Measurements from ENCODE around the gene CFC1.
"Not testable (repeated sequence)": the region's sequence is repeated elsewhere in the genome, so short reads cannot be mapped to it uniquely, and the experiment has no call there.

Gene CFC1

GRCh38 chr2:130576209-130576784, 23.1 kb downstream of the CFC1 start:
- H3K79me2 ChIP-seq (ENCODE audit: control insufficient read depth, low read length); H3K27ac ChIP-seq (ENCODE audit: low read depth, low read length); H3K4me3 ChIP-seq (ENCODE audit: low read length); H4K20me1 ChIP-seq (ENCODE audit: control insufficient read depth, insufficient read depth, low read depth, low read length); H3K36me3 ChIP-seq (ENCODE audit: control insufficient read depth, low read length); H3K27me3 ChIP-seq (ENCODE audit: control insufficient read depth, low read length); H3F3A ChIP-seq (ENCODE audit: control insufficient read depth, insufficient read depth); H3K4me1 ChIP-seq (ENCODE audit: control insufficient read depth, low read length); H3K9me2 ChIP-seq (replicated peaks; ENCODE audit: control insufficient read depth, low read length); H3K4me2 ChIP-seq (ENCODE audit: low read length); H3K9me3 ChIP-seq (ENCODE audit: control insufficient read depth, insufficient read depth, low read length): not testable (repeated sequence)

GRCh38 chr2:130574230-130574629, 25.1 kb downstream of the CFC1 start:
- not testable (repeated sequence) for H3K27ac ChIP-seq (ENCODE audit: low read depth, low read length); H3K4me3 ChIP-seq (ENCODE audit: low read length); H3K79me2 ChIP-seq (ENCODE audit: control insufficient read depth, low read length); H3K9me2 ChIP-seq (replicated peaks; ENCODE audit: control insufficient read depth, low read length); H3K4me1 ChIP-seq (ENCODE audit: control insufficient read depth, low read length); H3K27me3 ChIP-seq (ENCODE audit: control insufficient read depth, low read length); H3K4me2 ChIP-seq (ENCODE audit: low read length); H3F3A ChIP-seq (ENCODE audit: control insufficient read depth, insufficient read depth); H4K20me1 ChIP-seq (ENCODE audit: control insufficient read depth, insufficient read depth, low read depth, low read length); H3K36me3 ChIP-seq (ENCODE audit: control insufficient read depth, low read length); H3K9me3 ChIP-seq (ENCODE audit: control insufficient read depth, insufficient read depth, low read length)

- not testable (repeated sequence) for H3K9me3 ChIP-seq (ENCODE audit: control insufficient read depth, insufficient read depth, low read length); H3K4me2 ChIP-seq (ENCODE audit: low read length); H3K9me2 ChIP-seq (replicated peaks; ENCODE audit: control insufficient read depth, low read length); H3K36me3 ChIP-seq (ENCODE audit: control insufficient read depth, low read length); H3K4me3 ChIP-seq (ENCODE audit: low read length); H3K4me1 ChIP-seq (ENCODE audit: control insufficient read depth, low read length); H3K79me2 ChIP-seq (ENCODE audit: control insufficient read depth, low read length); H3F3A ChIP-seq (ENCODE audit: control insufficient read depth, insufficient read depth); H3K27me3 ChIP-seq (ENCODE audit: control insufficient read depth, low read length); H3K27ac ChIP-seq (ENCODE audit: low read depth, low read length); H4K20me1 ChIP-seq (ENCODE audit: control insufficient read depth, insufficient read depth, low read depth, low read length)
Measured at GRCh38 chr2:130571929-130572328, 27.4 kb downstream of the CFC1 start.

- H3K4me2 ChIP-seq (ENCODE audit: low read length); H3K79me2 ChIP-seq (ENCODE audit: control insufficient read depth, low read length); H3K36me3 ChIP-seq (ENCODE audit: control insufficient read depth, low read length); H4K20me1 ChIP-seq (ENCODE audit: control insufficient read depth, insufficient read depth, low read depth, low read length); H3K4me3 ChIP-seq (ENCODE audit: low read length); H3K9me2 ChIP-seq (replicated peaks; ENCODE audit: control insufficient read depth, low read length); H3K27ac ChIP-seq (ENCODE audit: low read depth, low read length); H3F3A ChIP-seq (ENCODE audit: control insufficient read depth, insufficient read depth); H3K27me3 ChIP-seq (ENCODE audit: control insufficient read depth, low read length); H3K9me3 ChIP-seq (ENCODE audit: control insufficient read depth, insufficient read depth, low read length); H3K4me1 ChIP-seq (ENCODE audit: control insufficient read depth, low read length): not testable (repeated sequence)
Measured at GRCh38 chr2:130566165-130566564, 33.2 kb downstream of the CFC1 start.

GRCh38 chr2:130556441-130556840, 42.9 kb downstream of the CFC1 start:
- H3K9me3 ChIP-seq (ENCODE audit: control insufficient read depth, insufficient read depth, low read length); H3K27me3 ChIP-seq (ENCODE audit: control insufficient read depth, low read length); H3K79me2 ChIP-seq (ENCODE audit: control insufficient read depth, low read length); H4K20me1 ChIP-seq (ENCODE audit: control insufficient read depth, insufficient read depth, low read depth, low read length); H3K36me3 ChIP-seq (ENCODE audit: control insufficient read depth, low read length); H3K4me2 ChIP-seq (ENCODE audit: low read length); H3K9me2 ChIP-seq (replicated peaks; ENCODE audit: control insufficient read depth, low read length); H3K4me1 ChIP-seq (ENCODE audit: control insufficient read depth, low read length); H3K27ac ChIP-seq (ENCODE audit: low read depth, low read length); H3K4me3 ChIP-seq (ENCODE audit: low read length); H3F3A ChIP-seq (ENCODE audit: control insufficient read depth, insufficient read depth): not testable (repeated sequence)

GRCh38 chr2:130554178-130554577, 45.2 kb downstream of the CFC1 start:
- H3K27me3 ChIP-seq (ENCODE audit: control insufficient read depth, low read length); H3K9me3 ChIP-seq (ENCODE audit: control insufficient read depth, insufficient read depth, low read length); H3K79me2 ChIP-seq (ENCODE audit: control insufficient read depth, low read length); H4K20me1 ChIP-seq (ENCODE audit: control insufficient read depth, insufficient read depth, low read depth, low read length); H3K4me2 ChIP-seq (ENCODE audit: low read length); H3K36me3 ChIP-seq (ENCODE audit: control insufficient read depth, low read length); H3K27ac ChIP-seq (ENCODE audit: low read depth, low read length); H3F3A ChIP-seq (ENCODE audit: control insufficient read depth, insufficient read depth); H3K4me3 ChIP-seq (ENCODE audit: low read length); H3K4me1 ChIP-seq (ENCODE audit: control insufficient read depth, low read length); H3K9me2 ChIP-seq (replicated peaks; ENCODE audit: control insufficient read depth, low read length): not testable (repeated sequence)

GRCh38 chr2:130549475-130549874, 49.9 kb downstream of the CFC1 start:
- not testable (repeated sequence) for H3K4me2 ChIP-seq (ENCODE audit: low read length); H3K27me3 ChIP-seq (ENCODE audit: control insufficient read depth, low read length); H3K27ac ChIP-seq (ENCODE audit: low read depth, low read length); H3F3A ChIP-seq (ENCODE audit: control insufficient read depth, insufficient read depth); H3K4me1 ChIP-seq (ENCODE audit: control insufficient read depth, low read length); H3K4me3 ChIP-seq (ENCODE audit: low read length); H4K20me1 ChIP-seq (ENCODE audit: control insufficient read depth, insufficient read depth, low read depth, low read length); H3K9me3 ChIP-seq (ENCODE audit: control insufficient read depth, insufficient read depth, low read length); H3K9me2 ChIP-seq (replicated peaks; ENCODE audit: control insufficient read depth, low read length); H3K79me2 ChIP-seq (ENCODE audit: control insufficient read depth, low read length); H3K36me3 ChIP-seq (ENCODE audit: control insufficient read depth, low read length)

GRCh38 chr2:130548418-130548817, 51.0 kb downstream of the CFC1 start:
- not testable (repeated sequence) for H3K79me2 ChIP-seq (ENCODE audit: control insufficient read depth, low read length); H3K4me3 ChIP-seq (ENCODE audit: low read length); H3K27me3 ChIP-seq (ENCODE audit: control insufficient read depth, low read length); H4K20me1 ChIP-seq (ENCODE audit: control insufficient read depth, insufficient read depth, low read depth, low read length); H3K4me1 ChIP-seq (ENCODE audit: control insufficient read depth, low read length); H3K9me2 ChIP-seq (replicated peaks; ENCODE audit: control insufficient read depth, low read length); H3K9me3 ChIP-seq (ENCODE audit: control insufficient read depth, insufficient read depth, low read length); H3K27ac ChIP-seq (ENCODE audit: low read depth, low read length); H3F3A ChIP-seq (ENCODE audit: control insufficient read depth, insufficient read depth); H3K4me2 ChIP-seq (ENCODE audit: low read length); H3K36me3 ChIP-seq (ENCODE audit: control insufficient read depth, low read length)
